ENCODE measurements around the gene SOWAHA.

Gene SOWAHA

DNA sequence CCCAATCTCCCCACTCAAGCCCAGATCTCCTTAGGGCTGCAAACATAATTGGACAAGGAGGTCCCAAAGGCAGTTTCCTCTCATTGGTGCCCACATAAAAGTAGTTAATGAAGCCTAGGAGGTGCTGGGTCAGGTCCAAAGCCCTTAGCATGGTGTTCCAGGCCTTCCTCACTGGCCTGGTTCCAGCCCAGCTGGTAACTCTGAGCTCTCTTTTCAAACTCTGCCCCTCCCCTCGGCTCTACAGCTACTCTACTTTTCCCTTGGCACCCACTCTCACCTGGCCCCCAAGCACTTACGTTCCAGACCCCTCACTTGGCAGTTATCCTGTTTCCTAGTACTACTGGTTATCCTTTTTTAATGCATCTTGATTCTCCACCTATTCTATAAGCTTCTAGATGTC, 46.0 kb upstream of the SOWAHA start:
- H3K4me3 ChIP-seq (ENCODE audit: low read length), result no peak overlapping the region
- DNase-seq (ENCODE audit: low read depth), result no peak
- TF ChIP-seq, protein P1, sequence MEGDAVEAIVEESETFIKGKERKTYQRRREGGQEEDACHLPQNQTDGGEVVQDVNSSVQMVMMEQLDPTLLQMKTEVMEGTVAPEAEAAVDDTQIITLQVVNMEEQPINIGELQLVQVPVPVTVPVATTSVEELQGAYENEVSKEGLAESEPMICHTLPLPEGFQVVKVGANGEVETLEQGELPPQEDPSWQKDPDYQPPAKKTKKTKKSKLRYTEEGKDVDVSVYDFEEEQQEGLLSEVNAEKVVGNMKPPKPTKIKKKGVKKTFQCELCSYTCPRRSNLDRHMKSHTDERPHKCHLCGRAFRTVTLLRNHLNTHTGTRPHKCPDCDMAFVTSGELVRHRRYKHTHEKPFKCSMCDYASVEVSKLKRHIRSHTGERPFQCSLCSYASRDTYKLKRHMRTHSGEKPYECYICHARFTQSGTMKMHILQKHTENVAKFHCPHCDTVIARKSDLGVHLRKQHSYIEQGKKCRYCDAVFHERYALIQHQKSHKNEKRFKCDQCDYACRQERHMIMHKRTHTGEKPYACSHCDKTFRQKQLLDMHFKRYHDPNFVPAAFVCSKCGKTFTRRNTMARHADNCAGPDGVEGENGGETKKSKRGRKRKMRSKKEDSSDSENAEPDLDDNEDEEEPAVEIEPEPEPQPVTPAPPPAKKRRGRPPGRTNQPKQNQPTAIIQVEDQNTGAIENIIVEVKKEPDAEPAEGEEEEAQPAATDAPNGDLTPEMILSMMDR (IDR thresholded peaks at IDR 0.05; ENCODE audit: insufficient read depth, low read depth, low read length, missing control alignments), result no peak

DNA sequence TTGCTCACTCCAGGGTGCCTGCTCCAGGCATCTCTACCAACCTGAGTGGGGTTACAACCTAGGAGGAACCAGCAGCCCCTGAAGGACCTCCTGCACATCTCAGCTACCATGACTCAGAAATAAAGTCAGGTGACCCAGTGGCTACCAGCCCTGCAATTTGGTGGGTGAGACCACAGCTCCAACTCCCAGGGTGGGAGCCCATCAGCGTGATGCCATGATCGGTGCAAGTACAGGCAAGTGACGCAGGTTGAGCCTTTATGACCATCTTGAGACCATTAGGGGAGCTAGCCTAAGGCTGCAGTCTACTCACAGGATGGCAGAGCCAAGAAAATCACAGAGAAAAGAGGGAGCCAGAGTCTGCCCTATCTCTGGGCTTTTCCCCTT, 44.6 kb upstream of the SOWAHA start:
- TF ChIP-seq, protein P1 (IDR thresholded peaks at IDR 0.05; ENCODE audit: insufficient read depth, low read depth, low read length, missing control alignments), result no peak
- no peak for DNase-seq (ENCODE audit: low read depth)
- H3K4me3 ChIP-seq (ENCODE audit: low read length), result no peak overlapping the region

DNA sequence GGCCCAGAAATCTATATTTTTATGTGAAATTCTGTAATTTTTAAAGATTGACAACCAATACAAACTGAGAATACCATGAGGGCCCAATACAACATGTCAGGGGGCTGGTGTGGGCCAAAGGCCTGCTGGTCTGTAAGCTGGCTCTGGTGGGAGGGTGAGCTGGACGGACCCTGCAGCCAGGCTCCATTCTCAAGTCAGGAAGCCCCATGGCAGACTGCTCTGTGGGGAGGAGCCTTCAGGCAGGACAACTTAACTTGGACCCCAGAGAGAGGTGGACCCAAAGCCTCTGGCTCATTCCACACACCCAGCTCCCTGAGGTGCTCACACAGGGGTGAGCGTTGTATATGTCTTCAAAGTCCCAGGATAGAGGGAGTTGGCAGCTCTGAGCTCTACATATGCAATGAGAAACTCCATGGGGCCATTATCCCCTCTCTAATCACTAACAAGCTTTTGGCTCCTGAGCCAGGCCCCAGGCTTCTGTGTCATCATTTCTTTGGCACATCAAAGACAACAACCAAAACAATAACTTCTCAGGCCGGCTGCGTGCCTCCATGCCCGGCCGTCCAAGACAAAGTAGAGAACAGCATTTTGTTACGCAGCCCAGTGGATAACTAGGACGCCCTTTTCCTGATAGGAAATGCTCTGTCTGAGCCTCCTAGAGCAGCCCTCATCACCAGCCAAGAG, 42.5 kb upstream of the SOWAHA start:
- H3K4me3 ChIP-seq (ENCODE audit: low read length), result no peak overlapping the region
- DNase-seq (ENCODE audit: low read depth), result no peak
- TF ChIP-seq, protein P1 (IDR thresholded peaks at IDR 0.05; ENCODE audit: insufficient read depth, low read depth, low read length, missing control alignments), result no peak

DNA sequence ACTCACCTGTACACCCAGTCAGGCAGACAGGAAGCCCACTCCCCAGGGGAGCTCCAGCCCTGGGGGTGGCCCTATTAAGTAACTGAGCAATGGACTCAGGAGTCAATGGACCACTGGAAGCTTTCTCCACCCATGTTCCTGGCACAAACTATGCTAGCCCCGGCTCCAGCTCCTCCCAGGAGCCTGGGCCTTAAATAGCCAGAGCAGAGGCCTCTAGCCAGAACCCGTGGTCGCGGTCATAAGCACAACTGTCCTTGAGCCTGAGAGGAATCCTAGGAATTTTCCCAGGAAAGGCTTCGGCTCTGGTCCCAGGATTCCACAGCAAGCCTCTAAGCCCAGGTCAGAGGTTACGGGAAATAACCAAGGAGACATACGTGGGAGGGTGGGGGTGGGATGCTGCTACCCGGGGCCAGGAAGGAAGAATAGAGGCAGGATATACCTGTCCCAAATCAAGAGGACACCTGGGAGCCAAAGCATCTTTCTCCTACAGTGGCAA, 41.6 kb upstream of the SOWAHA start:
- H3K4me3 ChIP-seq (ENCODE audit: low read length), result no peak overlapping the region
- TF ChIP-seq, protein P1 (IDR thresholded peaks at IDR 0.05; ENCODE audit: insufficient read depth, low read depth, low read length, missing control alignments), result no peak
- DNase-seq (ENCODE audit: low read depth), result no peak

DNA sequence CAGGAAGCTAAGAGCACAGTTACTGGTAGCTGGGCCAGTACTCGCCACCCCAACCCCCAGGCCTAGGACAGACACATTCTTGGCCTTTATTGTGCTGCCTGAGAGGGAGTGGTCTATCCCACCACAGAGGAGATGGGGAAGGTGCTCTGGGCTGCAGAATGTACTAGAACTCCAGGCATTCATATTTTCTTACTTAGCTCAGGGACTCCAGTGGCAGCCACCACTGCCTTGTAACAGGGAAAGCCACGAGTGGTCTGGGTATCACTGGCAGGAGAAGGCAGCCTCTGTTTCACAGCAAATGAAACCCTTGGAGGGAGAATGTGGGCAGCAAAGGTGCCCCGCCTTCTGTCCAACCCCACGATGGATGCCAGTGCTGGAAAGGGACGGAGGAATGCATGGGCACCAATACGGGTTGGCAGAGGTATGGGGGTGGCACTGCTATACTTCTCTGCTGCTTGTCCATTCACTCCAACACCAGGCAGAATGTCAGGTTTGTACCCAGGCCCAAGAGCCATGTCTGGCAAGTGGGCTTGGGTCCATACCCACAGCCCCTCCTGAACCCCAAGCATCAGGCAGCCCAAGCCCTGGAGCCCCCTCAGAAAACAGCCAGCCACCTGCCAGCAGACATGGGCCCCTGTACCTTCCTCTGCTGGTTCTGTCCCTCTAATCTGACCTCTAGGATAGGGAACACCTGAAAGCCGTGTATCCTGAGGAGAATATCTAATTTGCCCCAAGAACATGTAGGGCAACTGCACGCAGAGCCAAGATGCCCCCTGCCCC, 40.6 kb upstream of the SOWAHA start:
- no peak overlapping the region for H3K4me3 ChIP-seq (ENCODE audit: low read length)
- TF ChIP-seq, protein P1 (IDR thresholded peaks at IDR 0.05; ENCODE audit: insufficient read depth, low read depth, low read length, missing control alignments), result no peak
- DNase-seq (ENCODE audit: low read depth), result no peak

DNA sequence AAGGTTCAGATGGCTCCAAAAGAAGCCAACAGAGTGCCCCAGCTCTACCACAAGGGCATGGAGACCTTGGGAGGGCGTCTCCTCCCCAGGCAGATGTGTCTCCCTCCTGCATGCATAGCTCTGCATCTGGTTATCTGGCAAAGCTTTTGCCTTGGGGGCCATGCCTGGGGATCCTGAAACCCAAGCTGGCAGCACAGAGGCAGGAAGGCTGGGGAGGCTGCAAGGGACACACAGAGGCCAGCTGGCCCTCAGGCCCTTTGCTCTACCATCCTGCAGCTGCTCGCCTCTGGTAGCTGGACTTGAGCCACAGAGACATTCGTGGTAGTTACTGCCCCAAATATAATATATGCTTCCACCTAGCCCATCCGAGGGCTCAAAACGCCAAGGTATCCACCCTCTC, 40.0 kb upstream of the SOWAHA start:
- no peak for DNase-seq (ENCODE audit: low read depth)
- TF ChIP-seq, protein P1 (IDR thresholded peaks at IDR 0.05; ENCODE audit: insufficient read depth, low read depth, low read length, missing control alignments), result no peak
- no peak overlapping the region for H3K4me3 ChIP-seq (ENCODE audit: low read length)
